GM19193 (cell line): ENCODE measurements around the gene GP1BB.

Experiments
- POLR2A ChIP-seq: IDR thresholded peaks from 4 replicates; pipeline ENCODE4 v1.6.1; 2011; ENCODE audit not compliant: insufficient read depth, insufficient read length; ENCODE audit errors: extremely low read depth

Gene GP1BB

GRCh38 chr22:19739448-19739895, 16.1 kb downstream of the GP1BB start:
- TF ChIP-seq POLR2A: no peak

GRCh38 chr22:19739911-19740449, 16.6 kb downstream of the GP1BB start:
- no peak for TF ChIP-seq POLR2A

- no peak for TF ChIP-seq POLR2A
Observed at GRCh38 chr22:19740586-19740985, 17.2 kb downstream of the GP1BB start.

GRCh38 chr22:19741053-19741452, 17.7 kb downstream of the GP1BB start:
- TF ChIP-seq POLR2A: no peak

- TF ChIP-seq POLR2A: no peak
Observed at GRCh38 chr22:19742160-19743066, 19.1 kb downstream of the GP1BB start.

GRCh38 chr22:19743081-19743480, 19.7 kb downstream of the GP1BB start:
- no peak for TF ChIP-seq POLR2A

GRCh38 chr22:19743651-19744050, 20.3 kb downstream of the GP1BB start:
- TF ChIP-seq POLR2A: no peak

GRCh38 chr22:19744350-19745006, 21.1 kb downstream of the GP1BB start:
- no peak for TF ChIP-seq POLR2A

- no peak for TF ChIP-seq POLR2A
Observed at GRCh38 chr22:19745155-19746101, 22.1 kb downstream of the GP1BB start.

GRCh38 chr22:19746726-19747125, 23.4 kb downstream of the GP1BB start:
- no peak for TF ChIP-seq POLR2A

- TF ChIP-seq POLR2A: no peak
Observed at GRCh38 chr22:19747551-19747950, 24.2 kb downstream of the GP1BB start.

- TF ChIP-seq POLR2A: no peak
Observed at GRCh38 chr22:19748139-19748538, 24.8 kb downstream of the GP1BB start.

GRCh38 chr22:19748991-19749664, 25.8 kb downstream of the GP1BB start:
- TF ChIP-seq POLR2A: no peak

GRCh38 chr22:19749876-19750275, 26.5 kb downstream of the GP1BB start:
- TF ChIP-seq POLR2A: no peak
